Measurements from ENCODE around the gene IL36A.

IL36A gene, protein sequence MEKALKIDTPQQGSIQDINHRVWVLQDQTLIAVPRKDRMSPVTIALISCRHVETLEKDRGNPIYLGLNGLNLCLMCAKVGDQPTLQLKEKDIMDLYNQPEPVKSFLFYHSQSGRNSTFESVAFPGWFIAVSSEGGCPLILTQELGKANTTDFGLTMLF

DNA sequence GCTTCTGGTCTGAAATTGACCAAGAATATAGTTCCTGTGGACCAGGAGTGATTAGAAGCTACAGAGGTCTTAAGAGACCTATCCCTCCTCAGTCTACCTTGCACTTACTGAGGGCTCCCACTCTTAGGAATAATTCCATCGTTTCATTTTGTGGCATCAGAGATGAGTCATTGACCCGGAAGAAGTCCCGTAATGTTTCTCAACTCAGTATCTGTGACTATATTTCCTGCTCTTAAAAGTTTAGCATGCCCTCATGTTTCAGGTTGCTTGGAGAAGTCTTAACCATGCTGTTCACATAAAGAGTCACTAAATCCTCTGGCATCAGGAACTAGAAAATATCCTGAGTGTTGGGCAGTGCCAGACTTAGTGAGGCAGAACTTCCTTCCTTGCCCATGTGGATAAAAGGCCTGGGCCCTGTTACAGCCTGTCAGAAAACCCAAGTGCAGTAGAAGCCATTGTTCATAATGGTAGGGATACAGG, at the start of gene IL36A:
IL36A (plus strand) TSS at position 430 of the 480 bp plus-strand sequence. CDS start 413 bp downstream, outside the sequence.
- DNase-seq, result no peak

DNA sequence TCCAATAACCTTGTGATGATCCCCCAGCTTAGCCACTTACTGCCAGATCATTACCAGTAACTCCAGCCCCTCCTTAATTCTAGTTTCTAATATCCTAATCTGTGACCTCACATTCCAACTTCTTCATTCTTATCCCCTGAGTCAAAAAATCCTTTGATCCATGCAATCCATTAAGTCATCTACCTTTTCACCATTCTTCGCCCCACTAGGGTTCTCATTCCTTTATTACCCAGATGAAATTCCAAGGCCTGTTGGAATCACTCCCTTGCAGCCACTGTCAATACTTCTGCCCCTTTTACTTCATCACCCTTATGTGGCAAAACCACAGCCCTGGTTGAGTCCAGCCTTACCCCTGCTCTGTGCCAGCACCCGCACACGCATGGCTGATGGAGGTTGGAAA, 47.7 kb upstream of the IL36A start:
- no peak for DNase-seq

DNA sequence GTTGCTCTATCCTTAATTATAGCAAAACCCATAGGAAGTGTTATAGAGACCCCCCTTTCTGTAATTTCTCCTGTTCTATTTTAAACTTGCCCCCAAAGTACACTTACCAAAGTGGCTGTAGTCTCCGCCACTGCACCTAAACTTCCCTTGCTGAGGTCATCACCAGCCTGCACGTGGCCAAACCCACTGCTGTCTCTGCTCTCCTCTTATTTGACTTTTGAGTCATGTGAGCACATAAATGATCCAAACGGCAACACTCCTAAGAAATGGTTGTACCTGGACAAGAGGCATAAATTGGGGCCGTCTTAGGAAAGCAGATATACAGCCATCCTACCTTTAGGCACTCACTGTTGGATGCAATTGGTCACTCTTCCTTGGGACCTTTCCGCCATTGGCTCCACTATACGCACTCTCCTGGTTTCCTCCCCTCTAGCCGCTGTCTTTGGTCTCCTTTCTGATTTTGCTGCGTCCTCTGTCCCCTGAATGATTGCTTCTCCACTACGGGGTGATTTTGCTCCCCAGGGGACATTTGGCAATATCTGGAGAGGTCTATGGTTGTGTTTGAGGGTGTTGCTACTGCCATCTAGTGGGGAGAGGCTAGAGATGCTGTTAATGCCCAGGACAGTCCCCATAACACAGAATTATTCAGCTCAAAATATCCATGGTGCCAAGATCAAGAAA, 46.7 kb upstream of the IL36A start:
- no peak for DNase-seq

DNA sequence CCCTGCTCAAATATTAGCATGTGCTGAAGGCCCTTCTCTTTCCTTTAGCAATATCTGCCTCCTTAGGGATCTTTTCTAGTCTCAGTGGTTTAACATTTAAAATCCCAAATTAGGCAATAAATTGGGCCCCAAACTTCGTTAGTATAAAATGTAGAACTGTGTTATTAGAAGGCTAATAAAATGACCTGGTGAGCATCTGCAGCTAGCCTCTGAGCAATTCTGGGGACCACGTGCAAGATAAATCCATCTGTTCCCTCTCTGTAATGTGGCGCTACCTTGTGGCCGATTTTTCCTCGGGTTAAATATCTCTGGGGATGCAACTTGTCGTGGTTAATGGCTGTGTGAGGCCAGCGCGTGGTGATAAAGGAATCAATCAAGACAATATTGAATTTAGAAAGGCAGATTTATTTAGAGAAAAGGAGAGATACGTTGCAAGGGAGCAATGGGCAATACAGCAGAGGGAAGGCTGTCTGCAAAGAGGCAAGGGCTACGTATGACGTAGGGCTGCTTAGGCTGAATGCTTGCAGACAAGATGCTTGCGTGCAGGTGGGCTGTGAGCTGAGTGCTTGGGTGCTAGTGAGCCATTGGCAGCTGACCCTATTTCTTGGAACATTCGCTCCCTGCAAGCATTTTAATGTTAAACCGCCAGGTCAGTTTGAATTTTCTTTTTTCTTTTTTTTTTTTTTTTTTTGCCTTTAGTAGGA, 46.0 kb upstream of the IL36A start:
- DNase-seq, result no peak

DNA sequence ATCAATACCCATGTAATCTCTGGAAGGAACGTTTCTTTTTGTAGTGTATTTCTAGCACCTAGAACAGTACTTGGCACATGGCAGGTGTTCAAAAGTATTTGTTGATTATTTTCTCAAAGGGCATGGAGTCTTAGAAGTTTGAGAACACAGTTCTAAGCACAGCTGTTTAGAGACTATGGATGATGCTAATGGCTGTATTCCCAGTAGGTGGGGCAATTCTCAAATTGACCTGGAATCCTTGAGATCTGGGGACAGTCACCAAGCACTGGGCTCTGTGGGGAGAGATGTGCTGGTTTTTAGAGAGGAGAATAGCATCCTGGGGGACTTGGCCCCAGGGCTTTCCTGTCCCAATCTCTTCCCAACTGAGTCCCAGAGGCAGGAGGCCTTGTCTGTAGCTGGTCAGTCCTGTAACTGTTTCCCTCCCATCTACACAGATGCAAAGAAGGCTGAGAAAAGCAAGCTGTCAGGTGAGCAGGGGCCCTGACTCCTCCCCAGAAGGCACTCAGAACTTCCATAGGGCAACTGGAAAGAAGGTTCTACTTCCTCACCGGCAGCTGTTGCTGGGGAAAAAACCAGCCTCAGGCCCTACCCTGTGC, 44.9 kb upstream of the IL36A start:
- DNase-seq, result no peak

DNA sequence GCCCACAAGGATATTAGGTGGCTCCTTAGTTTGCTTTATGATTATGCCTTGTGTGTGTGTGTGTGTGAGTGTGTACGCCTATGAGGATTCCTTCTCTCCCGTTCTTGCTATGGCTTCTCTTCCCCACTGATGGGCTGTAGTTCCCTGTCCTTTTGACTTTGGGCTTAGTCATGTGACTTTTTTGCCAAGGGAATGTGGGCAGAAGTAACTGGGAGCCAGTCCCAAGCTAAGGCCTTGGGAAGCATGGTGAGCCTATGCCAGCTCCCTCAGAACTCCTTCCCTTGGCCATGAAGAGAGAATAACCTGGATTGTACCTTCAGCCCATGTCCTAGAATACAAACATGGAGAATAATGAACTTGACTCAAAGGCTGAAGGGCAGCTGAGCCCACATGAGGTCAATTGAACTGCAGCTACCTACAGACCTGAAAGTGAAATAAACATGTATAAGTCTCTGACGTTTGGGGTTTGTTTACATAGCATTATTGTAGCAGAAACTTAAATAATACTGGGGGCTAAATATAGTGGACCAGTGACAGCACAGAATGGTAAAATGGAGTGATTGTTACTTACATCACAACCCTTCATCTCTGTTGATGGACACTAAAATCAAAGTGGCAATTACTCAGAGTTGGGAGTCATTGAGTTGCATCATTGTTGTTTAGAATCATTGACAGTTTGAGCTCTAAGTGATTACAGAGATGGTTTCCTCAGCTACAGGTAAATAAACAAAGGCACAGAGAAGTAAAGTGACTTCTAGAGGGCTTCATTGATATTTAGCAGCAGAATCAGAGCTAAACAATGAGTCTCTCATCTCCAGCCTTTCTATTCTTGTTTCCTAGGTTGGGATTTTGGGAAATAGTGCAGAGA, 42.7 kb upstream of the IL36A start:
- no peak for DNase-seq

DNA sequence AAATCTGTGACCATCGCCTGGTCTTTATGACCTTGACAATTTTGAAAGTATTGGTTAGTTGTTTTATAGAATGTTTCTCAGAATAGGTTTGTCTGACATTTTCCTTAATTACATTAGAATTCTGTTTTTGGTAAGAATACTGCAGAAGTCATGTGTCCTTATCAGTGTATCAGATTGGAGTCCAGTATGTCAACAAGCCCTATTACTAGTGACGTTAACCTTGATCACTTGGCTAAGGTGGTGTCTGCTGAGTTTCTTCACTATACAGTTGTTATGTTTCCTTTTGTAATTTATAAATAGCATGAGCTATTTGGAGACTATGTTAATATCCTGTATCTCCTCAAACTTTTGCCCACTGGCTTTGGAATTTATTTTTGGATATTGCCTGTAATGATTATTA, 38.2 kb upstream of the IL36A start:
- no peak for DNase-seq

DNA sequence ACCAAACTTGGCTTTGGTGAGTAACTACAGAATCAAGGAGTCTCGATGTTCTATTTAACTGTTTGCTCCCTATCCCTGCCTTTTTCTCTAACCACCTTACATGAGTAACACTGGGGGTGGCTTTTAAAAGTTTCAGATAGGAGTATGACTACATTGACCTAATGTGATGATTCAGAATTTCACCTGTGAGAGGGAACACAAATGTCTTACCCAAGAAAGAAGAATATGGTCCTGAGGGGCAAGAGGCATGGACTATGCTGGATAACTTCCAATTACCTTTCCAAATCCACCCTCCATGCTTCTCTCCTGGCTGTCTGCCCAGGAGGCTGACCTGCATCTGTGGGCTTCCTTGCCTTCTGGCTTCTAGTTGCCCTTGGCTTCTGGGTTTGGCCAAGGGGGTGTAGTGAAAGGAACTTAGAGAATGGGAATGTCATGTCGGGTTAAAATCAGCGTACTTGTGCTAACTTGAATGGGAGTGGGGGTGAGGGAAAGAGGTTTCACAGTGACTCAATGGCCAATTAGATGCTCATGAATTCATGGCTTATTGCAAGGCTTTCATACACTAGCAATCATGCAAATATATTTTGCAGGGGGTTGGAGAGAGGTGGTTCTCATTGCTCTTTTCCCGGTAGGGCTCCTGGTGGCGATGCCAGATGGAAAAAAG, 32.7 kb upstream of the IL36A start:
- DNase-seq, result no peak

DNA sequence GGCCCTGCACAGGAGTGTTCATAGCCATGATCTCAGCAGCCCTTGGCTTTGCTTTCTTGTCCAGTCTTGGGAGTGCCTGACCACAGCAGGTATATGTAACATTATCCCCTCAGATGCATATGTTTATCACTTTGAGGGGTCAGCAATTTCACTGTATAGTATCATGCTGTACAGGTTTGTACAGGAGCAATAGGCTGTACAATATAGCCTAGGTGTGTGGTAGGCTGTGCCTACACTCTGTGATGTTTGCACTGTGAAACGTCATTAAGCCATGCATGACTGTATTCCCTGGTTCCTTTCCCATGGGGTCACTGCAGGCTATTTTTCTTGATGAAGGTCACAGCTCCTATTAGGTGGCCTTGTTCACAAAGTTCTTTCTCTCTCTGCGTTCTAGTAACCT, 32.1 kb upstream of the IL36A start:
- DNase-seq, result no peak

DNA sequence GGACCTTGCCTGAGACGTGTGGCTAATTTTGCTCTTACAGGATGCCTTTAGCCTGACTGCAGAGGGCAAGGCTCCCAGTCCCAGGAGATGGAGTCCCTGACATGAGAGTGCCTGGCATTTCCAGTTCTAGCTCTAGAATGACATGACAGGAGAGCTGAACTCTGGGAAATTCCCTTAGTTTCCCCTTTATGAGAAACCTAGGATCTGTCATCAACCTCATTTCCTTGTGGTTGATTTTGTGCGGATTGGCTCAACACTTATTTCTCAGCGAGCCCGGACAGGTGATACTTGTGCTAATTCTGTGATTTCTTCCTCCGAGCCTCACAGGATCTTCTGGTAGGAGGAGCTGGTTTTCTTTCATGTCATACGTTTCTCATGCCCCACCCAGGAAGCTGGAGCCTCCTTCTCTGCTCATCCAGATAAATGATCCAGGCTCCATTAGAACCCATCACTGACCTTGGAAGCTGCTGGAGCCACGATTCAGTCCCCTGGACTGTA, 27.7 kb upstream of the IL36A start, which contains the start of gene IL36G:
IL36G (plus strand) TSS at position 448 of the 498 bp plus-strand sequence. CDS start 633 bp downstream, outside the sequence.
- DNase-seq, result no peak

DNA sequence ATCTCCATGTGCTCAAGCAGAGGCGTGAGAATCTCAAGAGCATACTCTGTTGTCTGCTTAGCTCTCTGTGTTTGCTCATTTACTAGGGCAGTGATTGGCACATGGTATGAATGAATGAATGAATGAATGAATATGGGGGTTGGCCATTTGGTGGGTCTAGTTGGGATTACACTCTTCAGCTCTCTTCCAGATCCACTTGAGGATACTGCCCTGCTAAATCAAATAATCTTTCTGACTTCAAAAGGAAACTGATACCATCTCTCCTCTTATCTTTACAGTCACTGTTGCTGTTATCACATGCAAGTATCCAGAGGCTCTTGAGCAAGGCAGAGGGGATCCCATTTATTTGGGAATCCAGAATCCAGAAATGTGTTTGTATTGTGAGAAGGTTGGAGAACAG, 25.5 kb upstream of the IL36A start:
- no peak for DNase-seq

DNA sequence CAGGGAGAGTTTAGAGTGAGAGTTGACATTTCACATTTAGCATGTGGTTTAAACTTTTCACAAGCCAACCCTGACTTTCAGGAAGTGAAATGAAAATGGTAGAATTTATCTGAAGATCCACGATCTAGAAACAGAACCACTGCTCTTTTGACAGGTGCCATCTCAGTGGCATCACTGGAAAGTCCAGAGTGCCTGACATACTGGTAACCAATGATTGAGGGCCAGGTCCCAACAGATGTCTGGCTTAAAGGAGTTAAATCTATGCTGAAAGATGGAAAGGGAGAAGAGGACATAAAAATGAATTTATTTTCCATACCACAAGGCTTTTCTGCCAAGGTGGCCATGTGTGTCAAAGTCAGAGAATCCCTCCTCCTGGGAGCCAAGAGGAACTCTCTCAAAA, 24.7 kb upstream of the IL36A start:
- DNase-seq, result no peak

DNA sequence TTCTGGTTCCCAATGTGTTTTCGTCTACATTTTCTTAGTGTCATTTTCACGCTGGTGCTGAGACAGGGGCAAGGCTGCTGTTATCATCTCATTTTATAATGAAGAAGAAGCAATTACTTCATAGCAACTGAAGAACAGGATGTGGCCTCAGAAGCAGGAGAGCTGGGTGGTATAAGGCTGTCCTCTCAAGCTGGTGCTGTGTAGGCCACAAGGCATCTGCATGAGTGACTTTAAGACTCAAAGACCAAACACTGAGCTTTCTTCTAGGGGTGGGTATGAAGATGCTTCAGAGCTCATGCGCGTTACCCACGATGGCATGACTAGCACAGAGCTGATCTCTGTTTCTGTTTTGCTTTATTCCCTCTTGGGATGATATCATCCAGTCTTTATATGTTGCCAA, 20.2 kb upstream of the IL36A start:
- no peak for DNase-seq

DNA sequence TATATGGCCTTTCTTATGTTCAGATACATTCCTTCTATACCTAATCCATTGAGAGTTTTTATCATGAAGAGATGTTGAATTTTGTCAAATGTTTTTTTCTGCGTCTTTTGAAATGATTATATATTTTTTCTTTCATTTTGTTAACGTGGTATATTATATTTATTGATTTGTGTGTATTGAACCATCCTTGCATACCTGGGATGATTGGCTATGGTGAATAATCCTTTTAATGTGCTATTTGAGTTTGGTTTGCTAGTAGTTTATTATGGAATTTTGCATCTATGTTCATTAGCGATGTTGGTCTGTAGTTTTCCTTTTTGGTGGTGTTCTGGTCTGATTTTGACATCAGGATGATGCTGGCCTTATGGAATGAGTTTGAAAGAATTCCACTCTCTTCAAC, 15.6 kb upstream of the IL36A start:
- DNase-seq, result no peak

DNA sequence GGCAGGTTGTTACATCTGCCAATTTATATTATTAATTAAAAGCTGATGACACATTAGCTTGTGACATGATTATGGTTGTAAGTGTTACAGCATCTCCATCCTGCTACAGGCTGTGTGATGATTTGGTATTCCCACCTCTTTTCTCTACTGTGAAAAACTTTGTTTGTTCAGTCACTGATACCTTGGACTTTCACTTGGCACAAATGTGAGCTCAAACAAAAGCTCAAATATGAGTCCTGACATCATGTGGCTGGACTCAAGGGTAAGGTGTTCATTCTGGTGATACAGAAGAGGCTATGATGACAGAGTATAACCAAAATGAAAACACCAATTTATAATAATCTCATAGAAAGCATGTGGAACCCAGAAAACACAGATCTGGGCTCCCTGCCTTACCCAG, 11.4 kb upstream of the IL36A start:
- DNase-seq, result no peak

DNA sequence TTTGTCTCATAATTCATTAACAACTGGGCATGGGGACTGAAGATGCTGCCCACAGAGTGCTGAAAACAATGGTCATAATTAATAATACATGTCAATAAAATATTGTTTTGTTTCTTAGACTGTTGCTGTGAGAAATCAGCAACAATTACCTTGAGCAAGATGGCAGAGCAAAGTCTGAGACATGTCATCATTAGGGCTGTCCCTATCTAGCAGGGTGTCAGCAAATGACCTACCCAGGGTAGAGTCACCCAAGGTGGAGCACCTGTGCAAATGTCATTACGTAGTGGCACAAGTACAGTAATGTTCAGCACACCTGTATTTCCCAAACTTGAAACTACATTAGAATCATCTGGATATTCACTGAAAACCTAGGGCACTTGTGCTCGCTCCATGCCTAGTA, 10.6 kb upstream of the IL36A start:
- DNase-seq, result no peak

DNA sequence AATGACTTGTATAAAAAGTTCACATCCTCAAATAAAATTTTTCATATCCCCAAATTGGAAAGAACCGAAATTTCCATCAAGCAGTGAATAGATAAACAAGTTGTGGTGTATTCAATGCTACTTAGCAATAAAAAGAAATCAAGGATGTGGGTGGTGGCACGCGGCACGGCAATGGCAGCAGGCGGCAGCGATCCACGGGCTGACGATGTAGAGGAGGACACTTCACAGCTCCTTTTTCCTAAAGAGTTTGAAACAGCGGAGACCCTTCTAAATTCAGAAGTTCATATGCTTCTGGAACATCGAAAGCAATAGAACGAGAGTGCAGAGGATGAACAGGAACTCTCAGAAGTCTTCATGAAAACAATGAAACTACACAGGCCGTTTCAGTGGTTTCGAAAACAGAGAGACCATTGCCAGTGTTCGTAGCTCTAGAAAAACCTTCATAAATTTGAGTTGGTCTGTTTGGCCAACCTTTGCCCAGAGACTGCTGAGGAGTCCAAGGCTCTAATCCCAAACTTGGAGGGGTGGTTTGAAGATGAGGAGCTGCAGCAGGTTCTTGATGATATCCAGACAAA, 9.8 kb upstream of the IL36A start:
- DNase-seq, result no peak

DNA sequence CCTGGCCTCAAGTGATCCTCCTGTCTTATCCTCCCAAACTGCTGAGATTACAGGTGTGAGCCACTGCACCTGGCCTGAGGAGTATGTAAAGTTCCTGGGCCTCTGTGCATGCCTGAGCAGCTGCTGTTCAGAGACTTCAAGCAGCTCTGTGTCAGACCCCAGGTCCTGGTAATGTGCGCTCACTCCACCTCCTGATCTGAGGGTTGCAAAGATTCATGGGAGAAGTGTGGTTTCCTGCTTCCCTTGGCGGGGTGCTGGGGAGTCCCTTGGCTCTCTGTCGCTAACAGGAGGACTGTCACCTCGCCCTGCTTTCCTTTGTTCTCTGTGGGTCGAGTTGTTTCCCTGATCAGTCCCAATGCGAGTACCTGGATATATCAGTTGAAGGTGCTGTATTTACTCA, 8.6 kb upstream of the IL36A start:
- no peak for DNase-seq

DNA sequence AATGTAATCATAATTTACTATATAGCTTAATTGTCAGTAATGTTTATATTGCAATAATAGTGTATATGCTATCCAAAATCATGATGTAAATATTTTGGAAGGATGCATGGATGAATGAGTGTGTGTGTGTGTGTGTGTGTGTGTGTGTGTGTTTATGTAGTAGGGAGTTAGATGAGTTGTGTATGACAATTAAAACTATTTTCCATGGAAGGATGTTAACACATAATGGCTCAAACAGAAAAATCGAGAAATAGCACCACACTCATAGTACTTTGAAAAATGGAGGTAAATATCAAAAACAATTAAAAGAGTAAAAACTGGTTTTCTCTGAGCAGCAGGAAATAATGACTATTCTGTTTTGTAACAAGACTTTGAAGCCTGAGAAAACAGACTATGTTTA, 8.1 kb upstream of the IL36A start:
- DNase-seq, result no peak

DNA sequence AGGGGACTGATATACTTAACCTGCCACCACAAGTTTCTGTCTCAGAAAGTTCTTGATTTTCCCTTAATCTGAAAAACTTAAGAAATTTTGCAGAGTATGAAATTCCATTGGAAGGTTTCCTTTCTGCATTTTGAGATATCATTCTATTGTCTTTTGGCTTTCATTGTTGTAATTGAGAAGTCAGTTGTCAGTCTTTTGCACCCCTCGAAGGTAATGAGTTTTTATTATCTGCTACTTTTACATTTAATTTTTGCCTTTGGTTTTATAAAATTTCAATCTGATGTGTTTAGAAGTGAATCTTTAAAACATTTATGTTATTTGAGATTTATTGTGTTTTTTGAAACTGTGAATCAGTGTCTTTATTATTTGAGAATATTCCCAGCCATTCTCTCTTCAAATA, 4.8 kb upstream of the IL36A start:
- DNase-seq, result no peak

DNA sequence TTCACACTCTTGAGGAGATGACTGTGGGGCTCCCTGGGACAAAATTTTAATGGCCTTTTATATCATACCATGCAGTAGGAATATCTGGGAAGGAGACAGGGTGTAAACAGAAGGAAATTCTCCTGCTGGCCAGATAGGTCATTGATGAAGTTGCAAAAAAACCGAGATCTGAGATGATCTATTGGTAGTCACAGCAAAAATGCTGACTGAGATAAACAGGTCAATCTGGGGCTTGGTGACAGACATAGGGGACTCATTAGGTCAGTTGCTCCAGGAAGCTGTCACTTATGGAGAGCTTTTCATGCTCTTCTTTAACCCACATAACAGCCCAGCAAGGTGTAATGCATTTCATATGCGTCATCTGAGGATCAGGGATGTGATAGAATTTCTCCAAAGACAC, 2.6 kb upstream of the IL36A start:
- no peak for DNase-seq

DNA sequence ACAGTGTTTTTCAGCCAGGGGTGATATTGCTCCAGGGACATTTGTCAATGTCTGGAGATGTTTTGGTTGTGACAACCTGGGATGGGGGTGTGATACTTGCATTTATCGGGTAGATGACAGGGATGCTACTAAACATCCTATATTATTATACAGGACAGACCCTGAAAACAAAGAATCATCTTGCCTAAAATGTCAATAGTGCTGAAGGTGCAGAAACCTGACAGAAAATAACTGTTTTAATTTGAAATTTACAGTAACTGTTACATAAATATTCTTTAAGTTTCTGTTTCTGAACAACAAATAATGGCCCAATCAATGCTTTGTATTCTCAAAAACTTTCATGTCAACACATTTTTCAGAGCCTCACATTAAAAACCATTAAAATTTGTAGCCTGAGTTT, 2.0 kb downstream of the IL36A start:
- no peak for DNase-seq

Data from GF-D8 (cell line).